Astrocyte (in vitro differentiated cells and primary cell): Measurements from ENCODE around the gene CDC6. TPM values are rescaled to one million over a fixed set of nuclear protein-coding genes. Genes with fewer than 3 reads are reported as not detected.
A peak's percentile ranks its signal among the peaks of the same experiment; 100 is the strongest.

Experiments
- DNase-seq: peaks from one replicate; pipeline ENCODE4 v3.0.0-alpha.2; 2010; ENCODE audit warnings: low read depth
- FAIRE-seq: peaks from 2 replicates; lab custom pipeline; 2011; peaks lifted over from hg19 to GRCh38; lab: Jason Lieb, UNC
- H2AFZ ChIP-seq: 2 replicates; pipeline ENCODE4 v1.6.0; 2012; ENCODE audit warnings: low read depth, low read length, inconsistent platforms
- H3K27ac ChIP-seq: 2 replicates; pipeline ENCODE4 v1.5.1; 2011; ENCODE audit warnings: low read depth, low read length, inconsistent platforms
- H3K27me3 ChIP-seq: 2 replicates; pipeline ENCODE4 v1.6.0; 2011; ENCODE audit warnings: low read length, inconsistent platforms; ENCODE audit not compliant: insufficient read depth
- H3K36me3 ChIP-seq: 2 replicates; pipeline ENCODE4 v1.5.1; 2011; ENCODE audit warnings: low read length, inconsistent platforms; ENCODE audit not compliant: insufficient read depth
- H3K4me1 ChIP-seq: 2 replicates; pipeline ENCODE4 v1.5.1; 2011; ENCODE audit warnings: low read length, inconsistent platforms; ENCODE audit not compliant: insufficient read depth
- H3K4me2 ChIP-seq: 2 replicates; pipeline ENCODE4 v1.6.0; 2012; ENCODE audit warnings: low read length, inconsistent platforms
- H3K4me3 ChIP-seq: 2 replicates; pipeline ENCODE4 v1.5.1; 2011; ENCODE audit warnings: low read depth, mild to moderate bottlenecking, low read length, inconsistent platforms; ENCODE audit not compliant: insufficient read depth
- H3K79me2 ChIP-seq: 2 replicates; pipeline ENCODE4 v1.6.0; 2012; ENCODE audit warnings: mild to moderate bottlenecking, low read length, inconsistent platforms; ENCODE audit not compliant: insufficient read depth
- H3K9ac ChIP-seq: 2 replicates; pipeline ENCODE4 v1.6.0; 2012; ENCODE audit warnings: mild to moderate bottlenecking, low read length, inconsistent platforms
- H3K9me3 ChIP-seq: 2 replicates; pipeline ENCODE4 v1.5.1; 2012; ENCODE audit warnings: low read depth, mild to moderate bottlenecking, low read length, inconsistent platforms; ENCODE audit not compliant: insufficient read depth
- H4K20me1 ChIP-seq: 2 replicates; pipeline ENCODE4 v1.6.0; 2012; ENCODE audit warnings: low read length, inconsistent platforms; ENCODE audit not compliant: insufficient read depth
- H3K27ac Mint-ChIP-seq: one replicate; pipeline ENCODE4 v1.8.0; 2021; ENCODE audit warnings: mild to moderate bottlenecking, mixed read lengths; ENCODE audit not compliant: unreplicated experiment
- H3K27me3 Mint-ChIP-seq: one replicate; pipeline ENCODE4 v1.8.0; 2021; ENCODE audit warnings: low read depth, mixed read lengths; ENCODE audit not compliant: unreplicated experiment
- H3K36me3 Mint-ChIP-seq: one replicate; pipeline ENCODE4 v1.8.0; 2021; ENCODE audit warnings: low read depth, mixed read lengths; ENCODE audit not compliant: unreplicated experiment
- H3K4me1 Mint-ChIP-seq: one replicate; pipeline ENCODE4 v1.8.0; 2021; ENCODE audit warnings: low read depth, mixed read lengths; ENCODE audit not compliant: unreplicated experiment
- H3K4me3 Mint-ChIP-seq: one replicate; pipeline ENCODE4 v1.8.0; 2021; ENCODE audit warnings: mild to moderate bottlenecking, moderate library complexity, mixed read lengths; ENCODE audit not compliant: unreplicated experiment
- H3K9me3 Mint-ChIP-seq: one replicate; pipeline ENCODE4 v1.8.0; 2021; ENCODE audit warnings: mild to moderate bottlenecking, mixed read lengths; ENCODE audit not compliant: unreplicated experiment
- CTCF ChIP-seq: IDR thresholded peaks from 2 replicates; pipeline ENCODE4 v1.5.1; 2011; ENCODE audit warnings: low read depth, mild to moderate bottlenecking, inconsistent platforms, low read length, moderate library complexity; ENCODE audit not compliant: insufficient read depth
- EZH2 ChIP-seq: IDR thresholded peaks from 2 replicates; pipeline ENCODE4 v1.6.1; 2012; ENCODE audit warnings: mild to moderate bottlenecking, low read length, inconsistent platforms; ENCODE audit not compliant: insufficient read depth
- total RNA-seq: library from RNA; stranded (reverse); gene quantifications from 2 replicates; pipeline ENCODE4 v1.2.1, GENCODE V29; 2021

The CDC6 gene
- total RNA-seq, 1 donor from 2014 or later, result 14.4 TPM

DNA sequence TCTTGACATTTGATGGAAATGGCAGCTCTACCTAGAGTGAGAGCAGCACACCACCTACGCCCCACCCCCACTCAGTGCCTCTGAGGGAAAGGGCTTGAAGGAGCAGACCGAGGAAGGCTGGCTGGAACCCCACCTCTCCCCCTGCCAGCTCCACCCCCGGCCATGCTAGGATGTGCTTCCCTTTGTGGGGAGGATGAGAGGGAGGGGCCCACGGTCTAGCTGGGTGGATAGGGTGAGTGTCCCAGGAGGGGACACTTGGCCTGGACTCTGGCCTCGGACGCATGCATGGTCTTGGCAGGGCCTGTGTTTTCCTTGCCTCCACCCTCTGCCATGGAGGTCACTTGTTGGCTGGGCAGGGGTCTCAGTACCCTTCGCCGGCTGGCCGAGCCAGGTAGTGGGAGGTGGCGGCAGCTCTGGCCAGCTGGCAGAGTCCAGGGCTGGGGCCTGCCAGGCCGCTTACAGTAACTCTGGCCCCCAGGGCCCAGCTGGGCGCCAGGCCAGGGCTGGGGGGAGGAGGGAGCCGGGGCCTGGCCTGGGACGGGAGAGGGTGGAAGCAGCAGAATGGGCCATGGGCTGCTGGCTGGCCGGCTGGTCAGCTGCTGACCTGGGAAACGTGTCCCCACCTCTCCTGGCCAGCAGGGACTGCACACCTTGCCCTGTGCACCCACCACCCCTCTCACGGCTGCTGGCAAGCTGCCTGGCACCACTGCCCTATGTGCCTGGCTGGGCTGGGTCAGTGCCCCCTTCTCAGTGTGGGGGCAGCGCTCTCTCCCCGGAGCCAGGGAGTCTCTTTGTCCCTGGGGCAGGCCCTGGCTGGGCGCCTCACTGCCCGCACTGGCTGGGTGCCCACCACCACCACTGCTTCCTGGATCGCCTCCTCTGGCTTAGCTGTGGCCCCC is 44.3 kb downstream of the CDC6 start:
- no peak overlapping the region for H3K4me3 ChIP-seq
- H3K79me2 ChIP-seq, result peaks cover 67% of the 10 kb centered on the region
- no peak overlapping the region for H2AFZ ChIP-seq
- FAIRE-seq, result no peak
- peaks cover 27% of the 10 kb centered on the region for H3K4me1 ChIP-seq
- TF ChIP-seq EZH2 (no peak), CTCF (no peak)
- peak overlapping the region; percentile 58 for H3K4me2 ChIP-seq
- H3K27ac Mint-ChIP-seq, result no peak overlapping the region
- no peaks in the 10 kb centered on the region for H3K9me3 Mint-ChIP-seq
- no peaks in the 10 kb centered on the region for H3K9me3 ChIP-seq
- H3K27ac ChIP-seq, result peak overlapping the region; percentile 19
- no peaks in the 10 kb centered on the region for H3K36me3 ChIP-seq
- peak; percentile 41 for DNase-seq
- peak overlapping the region; percentile 14 for H3K9ac ChIP-seq
- no peaks in the 10 kb centered on the region for H3K27me3 Mint-ChIP-seq
- H3K4me1 Mint-ChIP-seq, result peaks cover 15% of the 10 kb centered on the region
- H4K20me1 ChIP-seq, result peaks cover 68% of the 10 kb centered on the region
- H3K36me3 Mint-ChIP-seq, result peaks cover 5% of the 10 kb centered on the region
- H3K27me3 ChIP-seq, result no peaks in the 10 kb centered on the region
- H3K4me3 Mint-ChIP-seq, result no peak overlapping the region

DNA sequence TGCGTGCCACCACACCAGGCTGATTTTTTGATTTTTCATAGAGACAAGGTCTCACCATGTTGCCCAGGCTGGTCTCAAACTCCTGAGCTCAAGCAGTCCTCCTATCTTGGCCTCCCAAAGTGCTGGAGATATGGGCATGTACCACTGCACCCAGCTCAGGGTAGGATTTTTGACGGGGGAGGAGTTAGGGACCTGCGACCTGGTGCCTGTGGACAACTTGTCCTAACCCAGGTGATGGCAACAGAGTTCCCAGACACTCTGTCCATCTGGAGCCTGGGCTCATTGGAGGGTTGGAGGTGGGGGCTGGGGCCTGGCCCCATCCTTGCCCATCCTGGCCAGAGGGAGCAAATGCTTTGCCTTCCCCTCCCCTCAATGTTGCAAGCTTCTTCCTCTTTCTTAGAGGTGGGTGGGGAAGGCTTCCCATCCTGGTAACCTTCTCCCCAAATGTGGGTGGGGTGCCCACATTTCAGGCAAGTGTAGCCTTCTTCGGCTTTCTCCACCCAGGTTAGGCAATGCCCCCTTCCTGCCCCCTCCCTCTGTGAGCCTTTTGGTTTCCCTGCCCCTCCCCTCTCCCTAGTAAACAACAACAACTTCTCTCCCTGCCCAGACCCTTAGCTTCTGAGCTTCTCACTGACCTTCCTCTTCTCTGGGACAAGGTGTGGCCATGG is 46.2 kb downstream of the CDC6 start:
- DNase-seq (no peak), FAIRE-seq (no peak)
- Mint-ChIP-seq H3K27me3 (no peaks in the 10 kb centered on the region), H3K4me1 (peaks cover 7% of the 10 kb centered on the region), H3K4me3 (no peak overlapping the region), H3K36me3 (peaks cover 5% of the 10 kb centered on the region), H3K27ac (no peak overlapping the region), H3K9me3 (no peaks in the 10 kb centered on the region)
- no peak overlapping the region for H3K4me2 ChIP-seq
- H3K36me3 ChIP-seq, result no peaks in the 10 kb centered on the region
- TF ChIP-seq EZH2, result no peak
- no peak for TF ChIP-seq CTCF
- no peaks in the 10 kb centered on the region for H3K9me3 ChIP-seq
- no peak overlapping the region for H3K4me3 ChIP-seq
- H4K20me1 ChIP-seq, result peaks cover 59% of the 10 kb centered on the region
- no peak overlapping the region for H2AFZ ChIP-seq
- H3K27me3 ChIP-seq, result no peaks in the 10 kb centered on the region
- no peak overlapping the region for H3K9ac ChIP-seq
- H3K79me2 ChIP-seq, result peaks cover 60% of the 10 kb centered on the region
- H3K27ac ChIP-seq, result no peak overlapping the region
- peaks cover 27% of the 10 kb centered on the region for H3K4me1 ChIP-seq
